DLD1 (cell line): ENCODE measurements around the gene BMP7.
"Not testable (repeated sequence)": the region's sequence is repeated elsewhere in the genome, so short reads cannot be mapped to it uniquely, and the experiment has no call there.

Experiments
- in situ Hi-C: cut with HindIII; loops from 2 replicates; pipeline ENCODE4 v1.10.0; 2017; ENCODE audit warnings: low sequenced_read_pairs

Gene BMP7

DNA sequence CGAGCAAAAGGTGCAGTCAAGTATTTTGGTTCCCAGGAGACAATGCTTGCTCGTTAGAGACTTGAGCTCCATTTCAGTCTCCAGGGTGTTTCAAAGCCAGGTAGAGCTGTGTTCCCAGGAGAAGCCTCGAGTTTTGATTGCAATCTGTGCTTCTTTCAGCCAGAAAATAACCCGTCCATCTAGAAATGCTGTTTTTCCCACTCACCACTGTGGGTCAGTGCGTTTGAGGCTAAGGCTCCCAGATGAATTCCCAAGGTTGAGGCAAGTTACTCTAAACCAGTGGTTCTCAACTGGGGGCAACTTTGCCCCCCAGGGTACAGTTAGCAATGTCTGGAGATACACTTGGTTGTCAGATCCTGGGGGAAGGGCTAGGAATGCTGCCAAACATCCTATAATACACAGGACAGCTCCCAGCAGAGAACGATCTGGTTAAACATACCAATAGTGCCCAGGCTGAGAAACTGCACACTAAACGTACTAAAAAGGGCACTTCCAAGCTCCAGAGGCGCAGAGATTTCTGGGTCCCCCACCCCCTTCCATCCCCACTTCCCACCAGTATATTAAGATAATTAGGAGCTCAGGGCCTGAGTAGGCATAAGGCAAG is 13.8 kb downstream of the BMP7 start:
- in situ Hi-C loops = no loop called here

DNA sequence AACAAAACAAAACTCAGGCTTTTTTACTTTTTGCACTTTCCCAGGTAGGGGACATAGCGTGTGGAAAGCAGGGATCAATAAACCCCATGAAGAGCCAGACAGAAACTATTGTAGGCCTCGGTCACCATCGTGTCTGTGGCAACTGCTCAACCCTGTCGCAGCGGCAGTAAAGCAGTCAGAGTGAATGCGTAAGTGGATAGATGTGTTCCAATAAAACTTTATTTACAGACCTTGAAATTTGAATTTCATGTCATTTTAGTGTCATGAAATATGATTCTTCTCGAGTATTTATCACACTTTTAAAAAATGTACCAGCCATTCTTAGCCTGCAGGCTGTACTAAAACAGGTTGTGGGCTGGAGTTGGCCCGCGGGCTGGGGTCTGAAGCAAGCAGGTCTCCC is 14.5 kb downstream of the BMP7 start:
- in situ Hi-C loops = no loop called here

DNA sequence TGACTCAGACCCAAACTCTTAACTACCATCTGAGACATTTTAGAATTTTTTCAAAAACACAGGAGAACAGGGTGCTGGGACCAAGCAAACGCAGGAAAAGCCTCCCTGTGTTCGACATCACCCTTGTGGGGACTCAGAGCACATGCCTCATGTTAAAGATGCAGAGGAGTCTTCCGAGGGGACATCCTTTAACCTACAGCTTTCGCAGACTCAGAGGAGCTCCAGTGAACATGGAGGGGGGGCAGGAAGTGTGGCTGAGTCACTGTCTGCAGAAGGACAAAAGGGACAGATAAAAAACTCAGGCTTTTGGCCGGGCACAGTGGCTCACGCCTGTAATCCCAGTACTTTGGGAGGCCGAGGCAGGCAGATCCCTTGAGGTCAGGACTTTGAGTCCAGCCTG is 15.1 kb downstream of the BMP7 start:
- in situ Hi-C loops = no loop called here

DNA sequence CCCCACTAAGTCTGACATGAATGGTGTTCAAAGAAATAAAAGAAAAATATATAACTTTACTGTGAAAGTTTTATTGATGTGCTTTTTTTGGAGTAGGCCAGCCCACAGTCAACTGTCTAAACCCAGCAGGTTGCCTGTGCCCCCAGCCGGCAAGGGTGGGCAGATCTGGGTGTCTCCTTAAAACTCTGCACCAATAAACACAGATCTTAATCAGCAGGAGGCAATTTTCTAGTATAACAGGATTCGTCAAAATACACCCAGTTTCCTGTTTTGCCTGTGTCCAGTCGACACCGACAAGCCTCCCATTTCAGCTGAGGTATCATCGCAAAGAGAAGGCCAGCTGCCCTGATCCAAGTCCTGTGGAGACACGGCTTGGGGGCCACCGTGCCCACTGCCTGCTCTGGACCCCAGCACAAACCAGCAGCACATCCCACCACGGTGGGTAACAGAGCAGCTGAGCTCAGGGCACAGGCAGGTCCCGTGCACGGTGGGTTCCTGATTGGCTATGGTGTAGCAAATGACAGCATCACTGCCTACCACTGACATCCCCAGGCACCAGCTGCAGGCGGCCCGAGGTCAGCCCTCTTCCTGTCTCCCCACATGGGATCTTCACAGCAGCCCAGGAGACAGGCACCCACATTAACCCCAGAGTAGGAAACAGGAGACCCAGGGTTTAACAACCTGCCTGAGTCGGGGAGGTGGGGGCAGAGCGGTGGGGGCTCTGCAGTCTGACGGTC is 15.7 kb downstream of the BMP7 start:
- in situ Hi-C loops = no loop called here

DNA sequence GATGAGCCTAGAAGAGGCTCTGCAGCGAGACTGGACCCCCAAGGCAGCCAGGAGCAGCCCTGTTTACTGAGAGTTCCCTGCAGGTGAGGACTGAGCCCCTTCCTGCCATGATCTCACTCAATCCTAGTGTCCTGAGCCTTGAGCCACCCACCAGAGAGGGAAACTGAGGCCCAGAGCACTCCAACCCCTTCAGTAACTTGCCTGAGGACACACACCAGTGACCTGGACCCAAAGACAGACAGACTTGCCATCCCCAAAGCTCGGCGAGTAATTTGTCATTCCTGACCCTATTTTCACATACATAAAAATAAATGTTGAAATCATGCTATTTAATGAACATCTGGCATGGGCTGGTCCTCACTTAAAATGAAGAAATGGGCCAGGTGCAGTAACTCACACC is 16.7 kb downstream of the BMP7 start:
- in situ Hi-C loops = no loop called here

DNA sequence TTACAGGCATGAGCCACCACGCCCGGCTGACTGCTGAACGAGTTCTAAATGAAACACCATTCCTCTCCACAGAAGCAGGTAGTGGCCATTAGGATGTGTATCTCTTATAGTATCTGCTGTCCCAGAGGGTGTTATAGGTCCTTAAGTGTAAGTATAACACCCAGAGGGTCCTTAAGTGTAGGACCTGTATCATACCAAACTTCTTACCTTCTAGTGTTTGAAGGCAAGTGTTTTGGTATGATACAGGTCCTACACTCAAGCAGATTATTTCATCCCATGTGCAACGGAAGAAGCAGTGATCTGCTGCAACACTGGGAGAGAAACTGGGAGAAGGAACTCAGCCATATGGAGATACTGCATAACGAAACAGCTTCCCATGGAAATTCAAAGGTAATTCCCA is 17.4 kb downstream of the BMP7 start:
- in situ Hi-C loops = no loop called here

DNA sequence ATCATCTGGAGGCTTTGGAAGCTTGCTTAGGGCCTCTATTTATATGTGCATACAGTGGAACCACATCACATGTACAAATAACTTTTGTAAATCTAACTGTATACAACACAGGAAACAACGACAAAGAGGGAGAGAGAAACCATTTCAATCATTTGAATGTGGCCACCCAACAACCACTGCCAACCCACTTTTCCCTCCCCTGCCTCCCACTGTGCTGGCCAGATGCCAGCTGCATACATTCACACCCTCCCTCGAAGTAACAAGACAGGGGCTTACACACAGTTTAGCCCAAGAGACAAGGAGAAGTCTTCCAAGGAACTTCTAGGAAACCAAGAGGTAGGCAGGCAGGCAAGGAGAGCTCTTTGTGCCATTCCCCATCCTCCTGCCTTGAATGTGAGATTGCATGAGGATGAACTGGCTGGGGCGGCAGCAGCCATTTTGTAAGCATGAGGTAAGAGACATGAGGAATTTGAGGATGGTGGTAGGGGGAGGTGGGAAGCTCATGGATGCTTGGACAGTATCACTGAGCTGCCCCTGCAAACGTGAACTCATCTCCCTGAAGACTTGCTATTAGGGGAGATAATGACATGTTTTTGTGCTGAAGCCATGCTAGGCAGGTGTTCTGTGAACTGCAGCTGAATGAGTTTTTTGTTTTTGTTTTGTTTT is 18.2 kb downstream of the BMP7 start:
- in situ Hi-C loops = no loop called here

DNA sequence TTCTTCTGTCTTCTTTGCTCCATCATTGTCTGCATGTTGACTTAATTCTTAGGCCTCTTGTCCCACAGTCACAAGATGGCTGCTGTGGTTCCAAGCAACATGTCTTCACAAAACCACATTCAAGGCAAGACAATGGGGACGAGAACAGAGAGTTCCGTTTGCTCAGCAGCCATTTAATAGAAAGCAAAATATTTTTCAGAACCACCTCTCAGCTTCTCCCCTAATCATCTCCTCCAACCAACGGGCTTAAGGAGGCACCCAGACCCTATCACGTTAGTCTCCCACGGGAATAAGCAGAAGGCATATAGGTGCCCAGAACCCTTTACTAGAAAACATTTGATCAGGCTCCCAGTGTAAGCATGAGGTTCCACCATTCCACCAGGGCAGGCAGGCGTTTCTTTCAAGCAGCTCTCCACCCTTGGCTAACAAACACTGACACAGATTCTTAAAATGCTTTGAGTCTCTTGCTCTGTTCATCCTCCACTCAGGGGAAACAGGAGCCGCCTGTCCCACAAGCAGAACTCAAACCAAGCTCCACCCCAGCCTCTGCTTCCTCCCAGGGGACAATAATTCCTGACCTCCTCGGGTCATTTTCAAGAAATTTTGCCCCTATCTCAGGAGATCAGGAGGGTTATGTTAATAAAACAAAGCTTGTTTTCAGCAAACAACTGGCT is 19.0 kb downstream of the BMP7 start:
- in situ Hi-C loops = no loop called here

DNA sequence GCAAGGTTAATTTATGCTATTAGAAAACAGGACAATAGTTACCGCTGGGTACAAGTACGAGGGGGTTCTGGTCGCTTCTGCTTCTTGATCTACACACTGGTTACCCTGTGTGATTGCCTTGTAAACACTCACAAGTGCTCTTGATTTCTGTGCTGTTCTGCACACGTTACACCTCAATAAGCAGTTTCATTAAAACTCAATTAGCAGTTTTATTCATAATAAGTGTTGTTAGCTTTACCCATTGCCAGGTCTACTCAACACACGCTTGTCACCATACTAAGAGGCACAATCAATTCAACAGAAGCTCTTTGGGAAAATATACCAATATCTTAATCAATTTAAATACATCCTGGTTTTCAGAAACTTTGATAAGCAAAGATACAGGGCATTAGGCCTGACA is 20.4 kb downstream of the BMP7 start:
- in situ Hi-C loops = no loop called here

DNA sequence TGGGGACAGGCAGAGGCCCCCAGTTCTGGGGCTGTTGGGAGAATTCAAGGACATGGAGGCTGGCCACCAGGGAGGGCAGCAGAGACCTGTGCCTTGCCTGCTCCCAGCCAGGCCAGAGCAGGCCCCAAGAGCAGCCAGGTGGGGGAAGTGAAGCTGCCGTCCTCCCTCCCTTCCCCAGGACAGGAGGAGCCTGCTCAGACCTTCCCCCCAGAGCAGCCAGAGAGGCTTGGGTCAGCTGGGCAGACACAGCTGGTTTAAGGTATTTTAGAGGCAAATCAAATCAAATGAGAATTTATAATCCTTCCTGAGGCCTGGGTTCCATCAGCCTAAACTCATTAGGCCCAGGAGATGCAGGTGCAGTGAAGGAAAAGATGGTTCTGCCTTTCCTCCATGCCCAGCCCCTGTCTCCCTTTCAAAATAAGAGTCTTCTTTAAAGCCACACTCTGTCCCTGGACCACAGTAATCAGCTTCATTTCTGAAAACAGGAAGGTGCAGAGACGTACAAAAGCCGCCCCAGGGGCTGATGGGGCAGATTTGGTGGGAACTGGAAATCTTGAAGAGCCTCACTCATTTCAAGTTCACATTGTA is 21.7 kb downstream of the BMP7 start:
- in situ Hi-C loops = no loop called here

DNA sequence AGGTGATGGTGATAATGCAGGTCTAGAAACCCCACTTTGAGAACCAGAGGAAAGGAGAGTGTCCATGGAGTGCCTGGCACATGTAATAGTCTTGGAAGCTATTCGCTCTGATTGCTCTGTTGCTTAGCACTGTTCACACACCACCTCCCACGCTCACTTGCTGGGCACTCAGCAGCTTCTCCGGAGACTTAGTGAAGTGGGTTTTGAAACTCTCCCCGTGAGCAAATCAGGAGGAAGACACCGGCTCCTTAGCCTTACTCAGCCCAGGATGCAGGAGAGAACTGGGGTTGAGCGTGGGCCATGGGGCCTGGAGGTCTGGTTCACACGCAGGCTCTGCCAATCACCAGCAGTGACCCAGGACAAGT is 22.2 kb downstream of the BMP7 start:
- in situ Hi-C loops = no loop called here

DNA sequence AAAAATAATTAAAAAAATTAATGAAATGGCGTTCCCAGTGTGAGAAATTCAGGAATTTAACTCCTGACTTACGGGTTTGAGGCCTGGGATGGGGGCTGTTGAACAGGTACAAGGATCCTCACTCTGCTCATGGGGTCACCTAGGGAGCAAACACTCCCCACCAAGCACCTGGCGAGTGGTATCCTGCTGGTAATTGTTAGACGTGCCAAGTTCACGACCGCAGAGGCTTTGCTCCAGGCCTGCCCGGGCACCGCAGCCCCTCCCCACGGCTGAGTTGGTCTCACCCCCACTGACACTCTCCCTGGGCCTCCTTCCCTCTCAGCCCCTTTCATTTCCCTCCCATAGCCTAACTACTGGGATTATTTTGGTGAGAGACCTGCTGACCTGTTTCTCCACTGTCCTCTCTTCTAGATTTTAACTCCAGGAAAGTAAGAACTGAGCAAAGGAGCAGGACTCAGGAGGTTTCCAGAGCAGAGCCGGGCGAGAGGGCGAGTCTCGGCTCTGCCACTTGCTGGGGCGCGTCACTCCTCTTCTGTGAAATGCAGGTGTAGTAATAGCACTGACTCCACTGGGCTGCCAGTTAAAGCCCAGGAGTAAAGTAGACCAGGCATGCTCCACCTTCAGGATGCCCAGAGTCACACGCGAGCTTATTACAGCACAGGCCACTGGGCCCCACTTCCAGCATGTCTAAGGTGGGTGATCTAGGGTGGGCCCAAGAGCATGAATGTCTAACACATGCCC is 22.8 kb downstream of the BMP7 start:
- in situ Hi-C loops = no loop called here

DNA sequence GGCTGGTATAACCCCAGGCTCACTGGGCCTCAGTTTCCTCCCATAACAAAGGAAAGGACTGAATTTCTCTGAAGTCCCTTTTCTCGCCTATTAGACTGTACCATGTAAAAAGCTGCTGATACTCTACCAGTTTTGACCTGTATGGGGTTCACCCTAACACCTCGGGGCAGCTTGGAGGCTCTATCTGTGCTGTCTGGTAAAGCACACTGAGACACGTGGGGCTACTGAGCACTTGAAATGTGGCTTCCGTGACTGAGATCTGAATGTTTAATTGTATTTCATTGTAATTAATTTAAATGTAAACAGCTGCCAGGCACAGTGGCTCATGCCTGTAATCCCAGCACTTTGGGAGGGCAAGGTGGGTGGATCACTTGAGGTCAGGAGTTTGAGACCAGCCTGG is 24.0 kb downstream of the BMP7 start:
- in situ Hi-C loops = no loop called here

DNA sequence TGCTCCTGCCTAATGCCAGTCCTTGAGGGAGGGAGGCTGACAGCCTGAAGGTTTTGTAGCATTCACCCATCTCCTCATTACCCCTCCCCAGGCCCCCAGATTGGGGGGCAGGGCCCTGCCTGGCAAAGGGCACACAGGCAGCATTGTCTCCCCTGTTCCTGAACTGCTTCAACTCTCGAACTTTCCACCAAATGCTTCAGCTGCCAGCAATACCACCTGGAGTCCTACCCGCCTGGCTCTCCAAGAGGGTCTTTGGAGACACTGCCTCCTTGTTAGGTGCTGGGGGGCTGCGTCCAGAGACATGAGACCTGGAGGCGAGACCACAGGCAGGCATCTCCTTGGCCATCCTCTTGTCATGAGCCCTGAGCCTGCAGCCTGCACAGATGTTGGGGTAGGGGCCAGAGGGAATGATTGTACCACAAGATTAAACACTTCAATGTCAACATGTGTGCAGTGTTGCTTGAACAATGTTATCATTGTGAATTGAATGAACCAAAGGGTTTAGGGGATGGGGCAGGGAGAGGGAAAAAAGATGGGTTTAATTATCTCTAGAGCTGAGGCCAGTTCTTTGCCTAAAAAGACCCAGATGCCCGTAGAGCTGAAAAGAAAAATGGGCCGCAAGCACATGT is 25.0 kb downstream of the BMP7 start:
- in situ Hi-C loops = no loop called here

DNA sequence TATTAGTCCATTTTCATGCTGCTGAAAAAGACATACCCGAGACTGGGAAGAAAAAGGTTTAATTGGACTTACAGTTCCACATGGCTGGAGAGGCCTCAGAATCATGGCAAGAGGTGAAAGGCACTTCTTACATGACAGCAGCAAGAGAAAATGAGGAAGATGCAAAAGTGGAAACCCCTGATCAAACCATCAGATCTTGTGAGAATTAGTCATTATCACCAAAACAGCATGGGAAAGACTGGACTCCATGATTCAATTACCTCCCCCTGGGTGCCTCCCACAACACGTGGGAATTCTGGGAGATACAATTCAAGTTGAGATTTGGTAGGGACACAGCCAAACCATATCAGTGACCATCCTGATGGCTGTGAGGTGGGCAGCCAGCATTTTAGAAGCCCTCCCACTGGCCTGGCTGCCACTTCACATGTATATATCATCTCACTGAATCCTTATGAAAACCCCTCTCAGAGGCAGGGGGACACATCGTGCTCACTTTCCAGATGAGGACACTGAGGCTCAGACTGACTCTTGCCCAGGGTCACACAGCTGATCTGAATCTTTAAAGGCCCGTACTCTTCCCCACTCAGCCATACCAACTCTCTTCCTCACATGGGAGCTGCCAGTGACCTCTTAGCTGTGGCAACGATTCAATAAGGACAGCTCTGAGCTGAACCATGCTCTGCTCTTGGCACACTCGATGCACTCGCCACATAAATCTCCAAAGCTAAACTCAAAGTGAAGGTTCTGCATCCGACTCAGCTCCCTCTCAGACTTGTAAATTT is 25.7 kb downstream of the BMP7 start:
- in situ Hi-C loops = no loop called here

DNA sequence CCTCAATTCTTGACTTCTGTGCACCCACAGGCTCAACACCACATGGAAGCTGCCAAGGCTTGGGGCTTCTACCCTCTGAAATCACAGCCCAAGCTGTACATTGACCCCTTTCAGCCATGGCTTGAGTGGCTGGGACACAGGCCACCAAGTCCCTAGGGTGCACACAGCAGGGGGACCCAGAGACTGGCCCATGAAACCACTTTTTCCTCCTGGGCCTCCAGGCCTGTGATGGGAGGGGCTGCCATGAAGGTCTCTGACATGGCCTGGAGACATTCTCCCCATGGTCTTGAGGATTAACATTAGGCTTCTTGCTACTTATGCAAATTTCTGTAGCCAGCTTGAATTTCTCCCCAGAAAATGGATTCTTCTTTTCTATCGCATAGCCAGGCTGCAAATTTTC is 26.7 kb downstream of the BMP7 start:
- in situ Hi-C loops = not testable (repeated sequence)

DNA sequence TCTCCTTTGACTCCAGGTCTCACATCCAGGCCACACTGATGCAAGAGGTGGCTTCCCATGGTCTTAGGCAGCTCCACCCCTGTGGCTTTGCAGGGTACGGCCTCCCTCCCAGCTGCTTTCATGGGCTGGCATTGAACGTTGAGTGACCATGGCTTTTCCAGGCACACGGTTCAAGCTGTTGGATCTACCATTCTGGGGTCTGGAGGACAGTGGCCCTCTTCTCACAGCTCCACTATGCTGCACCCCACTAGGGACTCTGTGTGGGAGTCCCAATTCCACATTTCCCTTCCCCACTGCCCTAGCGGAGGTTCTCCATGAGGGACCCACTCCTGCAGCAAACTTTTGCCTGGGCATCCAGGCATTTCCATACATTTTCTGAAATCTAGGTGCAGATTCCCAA is 27.1 kb downstream of the BMP7 start:
- in situ Hi-C loops = not testable (repeated sequence)

DNA sequence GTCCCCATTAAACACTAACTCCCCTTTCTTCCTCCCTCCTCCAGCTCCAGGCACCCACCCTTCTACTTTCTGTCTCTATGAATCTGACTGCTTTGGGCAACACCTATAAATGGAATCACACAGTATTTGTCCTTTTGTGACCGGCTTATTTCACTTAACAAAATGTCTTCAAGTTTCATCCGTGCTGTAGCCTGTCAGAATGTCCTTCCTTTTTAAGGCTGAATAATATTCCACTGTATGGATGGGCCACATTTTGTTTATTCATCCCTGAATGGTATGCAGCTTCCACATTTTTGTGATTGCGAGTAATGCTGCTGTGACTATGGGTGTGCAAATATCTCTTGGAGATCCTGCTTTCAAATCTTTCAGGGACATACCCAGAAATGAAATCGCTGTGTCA is 28.4 kb downstream of the BMP7 start:
- in situ Hi-C loops = no loop called here

DNA sequence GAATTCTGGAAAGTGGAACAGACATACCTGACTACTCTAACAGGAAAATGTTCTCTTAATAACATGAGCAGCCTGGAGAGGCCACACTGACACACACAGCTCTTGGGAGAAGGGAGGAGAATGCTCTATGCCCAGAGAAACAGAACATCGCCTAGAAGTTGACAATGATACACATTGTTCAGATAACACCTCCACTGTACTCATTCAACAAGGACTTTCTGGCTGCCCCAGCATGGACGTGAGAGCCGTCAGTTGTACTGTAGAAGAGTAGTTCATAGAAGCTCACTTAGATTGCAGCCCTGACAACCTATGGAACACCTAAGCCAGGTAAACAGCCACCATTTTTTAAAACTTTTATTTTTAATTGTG is 28.9 kb downstream of the BMP7 start:
- in situ Hi-C loops = no loop called here
